ENCODE data around the gene NCKAP5. TPM values are rescaled to one million over a fixed set of nuclear protein-coding genes. Genes with fewer than 3 reads are reported as not detected.

NCKAP5 gene
- total RNA-seq, 2 experiments from 2014 or later: not detected

DNA sequence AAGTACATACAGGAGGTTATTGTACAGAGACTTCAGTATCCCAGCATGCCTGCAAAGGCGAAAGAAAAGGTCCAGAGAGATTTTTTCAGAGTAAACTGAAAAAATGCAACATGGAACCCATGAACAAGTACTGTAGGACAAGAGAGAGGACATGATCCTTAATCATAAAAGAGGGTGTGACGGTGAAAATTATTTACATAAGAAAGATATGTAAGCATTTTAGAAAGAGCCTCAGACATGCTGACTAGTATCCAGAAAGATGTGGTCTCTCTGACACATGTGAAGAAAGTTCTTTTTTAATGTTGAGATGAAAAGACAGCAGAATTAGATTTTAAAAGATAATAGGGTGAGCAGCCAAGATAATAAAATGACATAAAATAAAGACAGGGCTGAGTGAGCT is 262.0 kb downstream of the NCKAP5 start:
- no peak overlapping the region for H3K4me3 Mint-ChIP-seq
- TF ChIP-seq, protein P1, sequence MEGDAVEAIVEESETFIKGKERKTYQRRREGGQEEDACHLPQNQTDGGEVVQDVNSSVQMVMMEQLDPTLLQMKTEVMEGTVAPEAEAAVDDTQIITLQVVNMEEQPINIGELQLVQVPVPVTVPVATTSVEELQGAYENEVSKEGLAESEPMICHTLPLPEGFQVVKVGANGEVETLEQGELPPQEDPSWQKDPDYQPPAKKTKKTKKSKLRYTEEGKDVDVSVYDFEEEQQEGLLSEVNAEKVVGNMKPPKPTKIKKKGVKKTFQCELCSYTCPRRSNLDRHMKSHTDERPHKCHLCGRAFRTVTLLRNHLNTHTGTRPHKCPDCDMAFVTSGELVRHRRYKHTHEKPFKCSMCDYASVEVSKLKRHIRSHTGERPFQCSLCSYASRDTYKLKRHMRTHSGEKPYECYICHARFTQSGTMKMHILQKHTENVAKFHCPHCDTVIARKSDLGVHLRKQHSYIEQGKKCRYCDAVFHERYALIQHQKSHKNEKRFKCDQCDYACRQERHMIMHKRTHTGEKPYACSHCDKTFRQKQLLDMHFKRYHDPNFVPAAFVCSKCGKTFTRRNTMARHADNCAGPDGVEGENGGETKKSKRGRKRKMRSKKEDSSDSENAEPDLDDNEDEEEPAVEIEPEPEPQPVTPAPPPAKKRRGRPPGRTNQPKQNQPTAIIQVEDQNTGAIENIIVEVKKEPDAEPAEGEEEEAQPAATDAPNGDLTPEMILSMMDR (IDR thresholded peaks at IDR 0.05): no peak
- ATAC-seq (no peak), DNase-seq (no peak)
- no peaks in the 10 kb centered on the region for H3K36me3 Mint-ChIP-seq (ENCODE audit: low read depth)
- no peaks in the 10 kb centered on the region for H3K9me3 Mint-ChIP-seq
- ChIA-PET CTCF (no interaction called here), POLR2A (no interaction called here)
- H3K4me1 Mint-ChIP-seq (ENCODE audit: low read depth): no peaks in the 10 kb centered on the region
- no peaks in the 10 kb centered on the region for H3K27me3 Mint-ChIP-seq
- intact Hi-C loops (cut with micrococcal nuclease): no loop called here
- H3K27ac Mint-ChIP-seq: no peak overlapping the region

DNA sequence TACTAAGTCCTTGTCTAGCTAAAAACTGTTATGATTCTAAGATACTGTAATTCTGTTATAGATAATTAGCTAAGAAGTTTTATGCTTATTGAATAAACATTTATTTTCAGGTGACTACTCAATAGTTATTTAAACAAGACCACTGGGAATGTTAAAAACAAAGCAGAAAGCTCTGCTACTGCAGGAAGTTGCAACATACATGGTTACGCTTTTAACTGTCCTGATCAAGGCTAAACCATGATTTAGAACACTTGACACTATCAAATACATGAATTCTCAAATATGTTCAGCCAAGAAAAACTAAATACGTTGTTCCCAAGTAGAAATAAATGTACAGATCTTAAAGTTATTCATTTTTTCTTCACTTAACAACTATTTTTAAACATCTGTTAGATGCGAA is 263.9 kb downstream of the NCKAP5 start:
- TF ChIP-seq, protein P1 (IDR thresholded peaks at IDR 0.05): no peak
- DNase-seq (no peak), ATAC-seq (no peak)
- no peaks in the 10 kb centered on the region for H3K27me3 Mint-ChIP-seq
- H3K36me3 Mint-ChIP-seq (ENCODE audit: low read depth): no peaks in the 10 kb centered on the region
- H3K4me1 Mint-ChIP-seq (ENCODE audit: low read depth): no peaks in the 10 kb centered on the region
- H3K27ac Mint-ChIP-seq: no peak overlapping the region
- CTCF ChIA-PET: no interaction called here
- no peak overlapping the region for H3K4me3 Mint-ChIP-seq
- POLR2A ChIA-PET: no interaction called here
- intact Hi-C loops (cut with micrococcal nuclease): no loop called here
- H3K9me3 Mint-ChIP-seq: no peaks in the 10 kb centered on the region

DNA sequence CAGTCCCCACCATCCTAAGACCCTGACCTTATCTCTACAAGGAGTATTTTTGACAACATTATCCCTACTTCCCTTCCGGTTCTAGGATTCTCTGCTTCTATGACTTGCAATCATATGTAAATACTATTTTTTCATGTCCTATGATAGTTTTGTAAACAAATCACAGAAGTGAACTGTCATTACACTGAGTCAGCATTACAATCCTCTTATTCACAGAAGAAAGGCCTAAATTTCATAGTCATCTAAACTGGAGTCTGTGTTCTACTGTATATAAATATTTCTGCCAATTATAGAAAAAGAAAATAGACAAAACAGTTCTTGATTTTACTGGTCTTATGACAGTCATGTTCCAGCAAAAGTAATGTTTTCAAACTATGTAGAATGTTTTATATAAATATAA is 265.1 kb downstream of the NCKAP5 start:
- H3K27me3 Mint-ChIP-seq: no peaks in the 10 kb centered on the region
- no peaks in the 10 kb centered on the region for H3K36me3 Mint-ChIP-seq (ENCODE audit: low read depth)
- H3K9me3 Mint-ChIP-seq: no peaks in the 10 kb centered on the region
- ChIA-PET CTCF (no interaction called here), POLR2A (no interaction called here)
- TF ChIP-seq, protein P1 (IDR thresholded peaks at IDR 0.05): no peak
- no peak overlapping the region for H3K4me3 Mint-ChIP-seq
- DNase-seq: no peak
- no peaks in the 10 kb centered on the region for H3K4me1 Mint-ChIP-seq (ENCODE audit: low read depth)
- intact Hi-C loops (cut with micrococcal nuclease): no loop called here
- no peak overlapping the region for H3K27ac Mint-ChIP-seq
- ATAC-seq: no peak

DNA sequence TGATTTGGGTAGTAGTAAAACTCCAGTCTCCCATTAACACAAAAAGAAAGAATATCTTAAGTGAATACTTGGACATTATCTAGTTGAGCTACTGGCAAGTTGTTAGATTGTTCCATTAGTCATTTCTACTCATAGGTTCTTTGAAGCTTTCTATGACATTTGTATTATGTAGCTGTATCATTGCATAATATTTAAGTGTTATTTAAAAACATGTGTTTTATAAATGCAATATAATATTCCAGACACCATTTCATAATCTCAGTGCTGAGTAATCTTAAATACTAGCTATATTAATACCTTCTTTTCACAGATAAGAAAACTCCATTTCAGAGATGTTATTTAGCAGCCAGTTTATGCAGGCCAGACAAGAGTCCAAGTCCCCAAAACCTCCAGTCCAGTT is 271.9 kb downstream of the NCKAP5 start:
- intact Hi-C loops (cut with micrococcal nuclease): no loop called here
- TF ChIP-seq, protein P1 (IDR thresholded peaks at IDR 0.05): no peak
- CTCF ChIA-PET: no interaction called here
- Mint-ChIP-seq H3K36me3 (ENCODE audit: low read depth) (no peaks in the 10 kb centered on the region), H3K27me3 (no peaks in the 10 kb centered on the region), H3K4me1 (ENCODE audit: low read depth) (no peaks in the 10 kb centered on the region), H3K9me3 (no peaks in the 10 kb centered on the region), H3K27ac (no peak overlapping the region), H3K4me3 (no peak overlapping the region)
- POLR2A ChIA-PET: no interaction called here
- no peak for ATAC-seq
- no peak for DNase-seq

DNA sequence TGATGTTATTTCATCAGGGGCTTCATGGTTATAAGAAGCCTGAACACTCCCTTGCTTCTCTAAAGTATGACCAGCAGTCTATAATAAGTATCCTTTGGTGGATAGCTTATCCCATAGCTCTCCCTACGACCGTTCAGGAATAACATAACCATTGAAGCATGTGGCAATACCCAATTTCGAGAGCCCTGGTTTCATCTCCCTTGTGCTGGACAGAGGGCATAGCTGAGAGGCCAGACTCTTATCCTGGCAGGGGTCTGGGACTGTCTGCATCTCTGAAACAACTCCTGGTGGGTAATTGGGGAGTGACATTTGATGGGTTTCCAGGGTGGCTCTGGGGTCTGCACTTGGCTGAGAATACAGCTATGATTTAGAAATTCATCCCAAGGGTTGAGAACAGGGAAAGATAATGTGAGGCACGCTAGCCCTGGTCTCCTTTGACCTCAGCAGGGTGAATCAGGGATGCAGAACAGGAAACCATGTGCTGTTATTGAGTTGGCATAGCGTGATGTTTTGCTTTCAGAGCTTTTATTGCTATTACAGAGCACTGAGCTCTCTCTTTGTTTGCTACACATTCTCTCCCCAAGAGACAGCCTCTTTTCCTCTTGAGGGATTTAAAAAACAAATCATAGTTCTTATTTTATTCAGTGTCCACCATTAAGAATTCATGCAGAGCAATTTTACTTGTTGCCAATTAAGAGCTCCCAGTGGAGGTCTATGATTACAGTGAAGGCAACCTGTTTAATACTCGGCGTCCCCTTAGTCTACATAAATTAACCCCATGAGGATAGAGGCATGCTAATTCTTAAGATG is 274.5 kb downstream of the NCKAP5 start:
- H3K4me1 Mint-ChIP-seq (ENCODE audit: low read depth): no peaks in the 10 kb centered on the region
- CTCF ChIA-PET: no interaction called here

More for the DNA sequence above, 274.5 kb downstream of the NCKAP5 start:
- DNase-seq (no peak), ATAC-seq (no peak)
- POLR2A ChIA-PET: no interaction called here
- intact Hi-C loops (cut with micrococcal nuclease): no loop called here
- no peaks in the 10 kb centered on the region for H3K9me3 Mint-ChIP-seq
- no peak overlapping the region for H3K27ac Mint-ChIP-seq
- no peaks in the 10 kb centered on the region for H3K36me3 Mint-ChIP-seq (ENCODE audit: low read depth)
- TF ChIP-seq, protein P1 (IDR thresholded peaks at IDR 0.05): no peak
- no peak overlapping the region for H3K4me3 Mint-ChIP-seq
- H3K27me3 Mint-ChIP-seq: no peaks in the 10 kb centered on the region
